Measurements from ENCODE around the gene TCF3.

DNA sequence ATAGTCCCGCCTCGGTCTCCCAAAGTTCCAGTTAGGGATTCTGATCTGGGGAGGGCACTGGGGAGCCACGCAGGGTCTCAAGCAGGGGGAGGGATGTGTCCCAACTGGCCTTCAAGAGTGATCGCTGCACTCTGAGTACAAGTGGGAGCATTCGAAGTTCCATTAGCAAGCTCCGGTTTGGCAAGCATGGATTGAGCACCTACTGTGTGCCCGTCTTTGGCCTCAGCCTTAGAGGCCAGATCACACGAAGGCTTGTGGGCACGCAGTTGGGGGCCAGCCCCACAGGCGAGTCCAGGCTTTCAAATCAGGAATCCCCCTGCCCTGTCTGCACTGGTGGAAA is 32.1 kb upstream of the TCF3 start:
- TF ChIP-seq, protein P1, sequence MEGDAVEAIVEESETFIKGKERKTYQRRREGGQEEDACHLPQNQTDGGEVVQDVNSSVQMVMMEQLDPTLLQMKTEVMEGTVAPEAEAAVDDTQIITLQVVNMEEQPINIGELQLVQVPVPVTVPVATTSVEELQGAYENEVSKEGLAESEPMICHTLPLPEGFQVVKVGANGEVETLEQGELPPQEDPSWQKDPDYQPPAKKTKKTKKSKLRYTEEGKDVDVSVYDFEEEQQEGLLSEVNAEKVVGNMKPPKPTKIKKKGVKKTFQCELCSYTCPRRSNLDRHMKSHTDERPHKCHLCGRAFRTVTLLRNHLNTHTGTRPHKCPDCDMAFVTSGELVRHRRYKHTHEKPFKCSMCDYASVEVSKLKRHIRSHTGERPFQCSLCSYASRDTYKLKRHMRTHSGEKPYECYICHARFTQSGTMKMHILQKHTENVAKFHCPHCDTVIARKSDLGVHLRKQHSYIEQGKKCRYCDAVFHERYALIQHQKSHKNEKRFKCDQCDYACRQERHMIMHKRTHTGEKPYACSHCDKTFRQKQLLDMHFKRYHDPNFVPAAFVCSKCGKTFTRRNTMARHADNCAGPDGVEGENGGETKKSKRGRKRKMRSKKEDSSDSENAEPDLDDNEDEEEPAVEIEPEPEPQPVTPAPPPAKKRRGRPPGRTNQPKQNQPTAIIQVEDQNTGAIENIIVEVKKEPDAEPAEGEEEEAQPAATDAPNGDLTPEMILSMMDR (IDR thresholded peaks at IDR 0.05) = no peak
- no peak for TF ChIP-seq POLR2A (IDR thresholded peaks at IDR 0.05)

Measured in lower leg skin (tissue), 3 donors.